ENCODE data around the gene MYH7. TPM values are rescaled to one million over a fixed set of nuclear protein-coding genes. Genes with fewer than 3 reads are reported as not detected.

Gene MYH7
- total and polyA plus RNA-seq, 2 of the 4 experiments (the other 2 are of a cell fraction), result not detected

GRCh38 chr14:23457587-23458445, 22.4 kb upstream of the MYH7 start:
- dilution Hi-C loops (cut with HindIII; ENCODE audit: low sequenced_read_pairs, unreplicated experiment) (no loop called here), in situ Hi-C loops (cut with MboI; ENCODE audit: low sequenced_read_pairs) (no loop called here), intact Hi-C loops (cut with micrococcal nuclease) (loop anchor here (5.0 kb wide), 1 partner anchor 191 kb away; no protein-coding TSS in a partner anchor)
- Histone ChIP-seq H3K4me1 (ENCODE audit: control insufficient read depth, insufficient read depth, low read length) (no peaks in the 10 kb centered on the region), H3K9ac (ENCODE audit: low read depth, low read length) (no peak overlapping the region), H2BK5ac (ENCODE audit: low read depth, low read length, poor library complexity, severe bottlenecking) (no peak overlapping the region), H3K4me2 (ENCODE audit: low read depth, low read length) (no peak overlapping the region), H2BK120ac (ENCODE audit: low read depth, low read length) (no peak overlapping the region), H2BK20ac (ENCODE audit: low read depth, low read length) (no peak overlapping the region), H3K79me1 (ENCODE audit: low read depth in 1 of 2, low read length in 2 of 2) (no peaks in the 10 kb centered on the region), H3K27ac (ENCODE audit: insufficient read depth, low read length) (no peak overlapping the region), H3K4me3 (ENCODE audit: insufficient read depth, low read depth, low read length) (no peak overlapping the region), H3K9me1 (ENCODE audit: insufficient read depth, low read length) (no peaks in the 10 kb centered on the region), H3K36me3 (ENCODE audit: control insufficient read depth, insufficient read depth, low read length) (no peaks in the 10 kb centered on the region), H3K27me3 (ENCODE audit: control insufficient read depth, insufficient read depth, low read length) (no peaks in the 10 kb centered on the region), H3K18ac (ENCODE audit: low read depth, low read length) (no peak overlapping the region), H3K23ac (ENCODE audit: low read depth, low read length) (no peak overlapping the region), H4K5ac (ENCODE audit: low read depth, low read length) (no peak overlapping the region), H4K91ac (ENCODE audit: insufficient read depth, low read depth, low read length) (no peak overlapping the region), H4K20me1 (ENCODE audit: insufficient read depth, low read length) (no peaks in the 10 kb centered on the region), H2BK15ac (ENCODE audit: low read depth, low read length) (no peak overlapping the region), H3K56ac (ENCODE audit: extremely low read depth, insufficient read depth, low read length) (no peak overlapping the region), H2AK5ac (ENCODE audit: low read depth, low read length) (no peak overlapping the region), H3K9me3 (ENCODE audit: control insufficient read depth, insufficient read depth, low read length) (no peaks in the 10 kb centered on the region), H3K14ac (replicated peaks; ENCODE audit: low read depth, low read length) (no peak overlapping the region), H2AK9ac (replicated peaks; ENCODE audit: low read depth, low read length, poor library complexity) (no peak overlapping the region), H4K8ac (ENCODE audit: low read depth in 2 of 2, low read length in 2 of 2) (no peak overlapping the region), H2AFZ (replicated peaks; ENCODE audit: low read length, poor library complexity) (no peak overlapping the region), H3K4ac (ENCODE audit: low read depth, low read length) (no peak overlapping the region)
- no CpG with 5 or more reads among the region's 5 CpGs for WGBS, 2 experiments (ENCODE audit: extremely low coverage in 2 of 2, insufficient read length in 1 of 2)
- BruUV-seq (replicated peaks), result no TSS peak
- ChIA-PET POLR2A (ENCODE audit: unreplicated experiment) (no interaction called here), CTCF (no interaction called here)
- TF ChIP-seq SMC3 (IDR thresholded peaks at IDR 0.05; ENCODE audit: low read depth, low read length) (no peak), MAFK (IDR thresholded peaks at IDR 0.05; ENCODE audit: low read depth, low read length) (no peak), CEBPB (IDR thresholded peaks at IDR 0.05; ENCODE audit: low read depth, low read length) (no peak), NFE2L2 (IDR thresholded peaks at IDR 0.05; ENCODE audit: low read depth, low read length) (no peak), CTCF (conservative IDR thresholded peaks at IDR 0.05; ENCODE audit: low read depth, low read length) (no peak), CHD1 (IDR thresholded peaks at IDR 0.05; ENCODE audit: low read depth, low read length) (no peak), RCOR1 (IDR thresholded peaks at IDR 0.05; ENCODE audit: insufficient replicate concordance, low read length) (no peak), RAD21 (IDR thresholded peaks at IDR 0.05; ENCODE audit: low read length) (no peak), FOS (IDR thresholded peaks at IDR 0.05; ENCODE audit: low read depth, low read length) (no peak)
- ATAC-seq (ENCODE audit: low read depth), result no peak
- DNase-seq, result no peak
